Ovary (tissue), 3 donors: ENCODE results near the gene IFIT3.

Experiments
- CTCF ChIP-seq, 3 donors: fragments of 450-650 bp in 2 of 3; fragments of 200-600 bp in 1 of 3; IDR thresholded peaks; one replicate each; pipeline versions ENCODE4 v1.5.1 to v1.8.0; 2016 to 2022; ENCODE audit warnings: antibody characterized with exemption in 3 of 3, mild to moderate bottlenecking in 1 of 3
- POLR2A ChIP-seq: fragments of 450-650 bp; IDR thresholded peaks from one replicate; pipeline ENCODE4 v1.6.1; 2017; ENCODE audit warnings: antibody characterized with exemption, mild to moderate bottlenecking, moderate library complexity
- donor health status: DM: no; HTN: no; CAD: no.

GRCh38 chr10:89295597-89295996 is 32.2 kb upstream of the IFIT3 start:
- TF ChIP-seq CTCF (IDR thresholded peaks at IDR 0.05), result no peak
- TF ChIP-seq POLR2A, result no peak
